ENCODE data around the gene CSF3. TPM values are rescaled to one million over a fixed set of nuclear protein-coding genes. Genes with fewer than 3 reads are reported as not detected.
"Not testable (repeated sequence)": the region's sequence is repeated elsewhere in the genome, so short reads cannot be mapped to it uniquely, and the experiment has no call there.

The CSF3 gene
- total RNA-seq, 1 donor from 2014 or later: not detected

GRCh38 chr17:39996800-39997199, 18.4 kb upstream of the CSF3 start:
- ChIA-PET CTCF (no interaction called here), POLR2A (no interaction called here)
- ATAC-seq (ENCODE audit: low read depth) (no peak), DNase-seq (no peak)
- no peaks in the 10 kb centered on the region for H3K9me3 Mint-ChIP-seq
- H3K36me3 Mint-ChIP-seq (ENCODE audit: low read depth): peaks cover 66% of the 10 kb centered on the region
- H3K4me3 Mint-ChIP-seq: no peak overlapping the region
- intact Hi-C loops (cut with micrococcal nuclease): no loop called here
- H3K4me1 Mint-ChIP-seq: no peaks in the 10 kb centered on the region
- H3K27ac Mint-ChIP-seq: no peak overlapping the region
- TF ChIP-seq CTCF (IDR thresholded peaks at IDR 0.05): no peak
- H3K27me3 Mint-ChIP-seq: no peaks in the 10 kb centered on the region

- no peak for TF ChIP-seq CTCF (IDR thresholded peaks at IDR 0.05)
- ATAC-seq (ENCODE audit: low read depth): no peak
- intact Hi-C loops (cut with micrococcal nuclease): no loop called here
- ChIA-PET POLR2A (no interaction called here), CTCF (no interaction called here)
- Mint-ChIP-seq H3K27ac (no peak overlapping the region), H3K9me3 (no peaks in the 10 kb centered on the region), H3K27me3 (no peaks in the 10 kb centered on the region), H3K4me3 (no peak overlapping the region), H3K4me1 (no peaks in the 10 kb centered on the region), H3K36me3 (ENCODE audit: low read depth) (peaks cover 59% of the 10 kb centered on the region)
- DNase-seq: no peak
Observed at GRCh38 chr17:39997543-39997942, 17.7 kb upstream of the CSF3 start.

GRCh38 chr17:39999067-39999466, 16.2 kb upstream of the CSF3 start:
- Mint-ChIP-seq H3K27ac (no peak overlapping the region), H3K4me3 (no peak overlapping the region), H3K36me3 (ENCODE audit: low read depth) (peaks cover 44% of the 10 kb centered on the region), H3K27me3 (no peaks in the 10 kb centered on the region), H3K4me1 (no peaks in the 10 kb centered on the region), H3K9me3 (no peaks in the 10 kb centered on the region)
- POLR2A ChIA-PET: no interaction called here
- CTCF ChIA-PET: no interaction called here
- DNase-seq (no peak), ATAC-seq (ENCODE audit: low read depth) (no peak)
- intact Hi-C loops (cut with micrococcal nuclease): no loop called here
- no peak for TF ChIP-seq CTCF (IDR thresholded peaks at IDR 0.05)

GRCh38 chr17:40000161-40000560, 15.1 kb upstream of the CSF3 start:
- no peak overlapping the region for H3K4me3 Mint-ChIP-seq
- no peaks in the 10 kb centered on the region for H3K9me3 Mint-ChIP-seq
- TF ChIP-seq CTCF (IDR thresholded peaks at IDR 0.05): no peak
- DNase-seq (no peak), ATAC-seq (ENCODE audit: low read depth) (no peak)
- CTCF ChIA-PET: interaction anchor here (1.4 kb wide), 1 partner anchor 28 kb away, joined by 5 read pairs; no protein-coding TSS in a partner anchor
- peaks cover 33% of the 10 kb centered on the region for H3K36me3 Mint-ChIP-seq (ENCODE audit: low read depth)
- no peaks in the 10 kb centered on the region for H3K4me1 Mint-ChIP-seq
- H3K27ac Mint-ChIP-seq: no peak overlapping the region
- H3K27me3 Mint-ChIP-seq: no peaks in the 10 kb centered on the region
- intact Hi-C loops (cut with micrococcal nuclease): no loop called here
- POLR2A ChIA-PET: no interaction called here

GRCh38 chr17:40001335-40001734, 13.9 kb upstream of the CSF3 start:
- H3K4me3 Mint-ChIP-seq; ATAC-seq (ENCODE audit: low read depth); H3K9me3 Mint-ChIP-seq; H3K4me1 Mint-ChIP-seq; H3K27me3 Mint-ChIP-seq; POLR2A ChIA-PET; intact Hi-C loops (cut with micrococcal nuclease); H3K27ac Mint-ChIP-seq; DNase-seq: not testable (repeated sequence)
- H3K36me3 Mint-ChIP-seq (ENCODE audit: low read depth): peaks cover 21% of the 10 kb centered on the region
- CTCF ChIA-PET: interaction anchor here (0.8 to 1.5 kb wide), 2 partner anchors 12 to 84 kb away, joined by 3 read pairs; no protein-coding TSS in a partner anchor

- DNase-seq: no peak
- Mint-ChIP-seq H3K36me3 (ENCODE audit: low read depth) (no peaks in the 10 kb centered on the region), H3K4me3 (no peak overlapping the region), H3K27me3 (no peaks in the 10 kb centered on the region), H3K27ac (no peak overlapping the region), H3K4me1 (no peaks in the 10 kb centered on the region), H3K9me3 (no peaks in the 10 kb centered on the region)
- ChIA-PET POLR2A (no interaction called here), CTCF (no interaction called here)
- no peak for ATAC-seq (ENCODE audit: low read depth)
- intact Hi-C loops (cut with micrococcal nuclease): no loop called here
- TF ChIP-seq CTCF (IDR thresholded peaks at IDR 0.05): no peak
Observed at GRCh38 chr17:40004072-40004471, 11.2 kb upstream of the CSF3 start.

All from activated B cell treated with CpG ODN at 0.5 μM for 24 hours (primary cell).